Tibial artery (tissue), 4 donors: Measurements from ENCODE around the gene RBM26.

ENCODE experiments used
- DNase-seq, 2 donors: peaks; one replicate each; pipeline ENCODE4 v3.0.0-alpha.2; 2019
- H3K27ac ChIP-seq, 2 donors: fragments of 200-600 bp; sonication (generic) in 1 of 2; 1 replicate in 1 of 2; 2 replicates in 1 of 2; pipeline ENCODE4 v1.5.1; 2018 to 2019; ENCODE audit warnings: mild to moderate bottlenecking in 1 of 2
- H3K27me3 ChIP-seq, 2 donors: fragments of 200-600 bp; sonication (generic) in 1 of 2; one replicate each; pipeline versions ENCODE4 v1.5.1 to v1.6.0; 2016 to 2019
- H3K36me3 ChIP-seq, 3 donors: fragments of 200-600 bp; sonication (generic) in 2 of 3; one replicate each; pipeline ENCODE4 v1.5.1; 2016 to 2019; ENCODE audit warnings: mild to moderate bottlenecking in 2 of 3
- H3K4me1 ChIP-seq, 4 donors: fragments of 200-600 bp; sonication (generic) in 2 of 4; 1 replicate in 3 of 4; 2 replicates in 1 of 4; pipeline ENCODE4 v1.5.1; 2016 to 2019
- H3K4me3 ChIP-seq, 2 donors: fragments of 200-600 bp; sonication (generic) in 1 of 2; 1 replicate in 1 of 2; 2 replicates in 1 of 2; pipeline ENCODE4 v1.5.1; 2018 to 2019; ENCODE audit warnings: mild to moderate bottlenecking in 2 of 2
- H3K9me3 ChIP-seq, 3 donors: fragments of 200-600 bp; sonication (generic) in 1 of 3; one replicate each; pipeline ENCODE4 v1.5.1; 2016 to 2019
- intact Hi-C: fragments of 100-400 bp; cut with DNase I; formaldehyde crosslinking; loops from one replicate; pipeline ENCODE4 v1.15.0; 2023; ENCODE audit warnings: low total_unique reads
- TF ChIP-seq, protein P1 (sequence below), 2 experiments: fragments of 200-600 bp in 1 of 2; fragments of 450-650 bp in 1 of 2; IDR thresholded peaks; one replicate each; pipeline ENCODE4 v1.5.1; 2017 to 2019; ENCODE audit warnings: antibody characterized with exemption in 2 of 2, mild to moderate bottlenecking in 1 of 2, moderate library complexity in 1 of 2

The RBM26 gene

DNA sequence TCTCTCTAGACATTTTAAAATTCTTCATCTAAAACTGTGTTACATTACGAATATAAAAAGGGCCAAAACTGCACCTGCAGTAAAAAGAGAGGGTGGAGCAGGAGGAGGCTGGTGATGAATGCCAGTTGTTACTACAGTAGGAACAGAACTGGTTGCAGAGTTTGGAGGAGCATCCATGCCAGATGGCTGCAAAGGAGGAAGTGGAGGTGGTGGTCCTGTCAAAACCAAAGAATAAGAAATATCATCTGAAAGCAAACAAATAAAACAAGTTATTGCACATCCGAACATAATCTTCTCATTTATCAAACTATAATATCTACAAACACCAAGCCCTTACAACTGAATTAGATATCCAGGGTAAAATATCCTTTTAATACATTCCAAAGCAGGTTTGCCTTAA, 40.1 kb downstream of the RBM26 start:
- H3K4me3 ChIP-seq = no peak overlapping the region
- H3K9me3 ChIP-seq = no peaks in the 10 kb centered on the region
- TF ChIP-seq, protein P1, sequence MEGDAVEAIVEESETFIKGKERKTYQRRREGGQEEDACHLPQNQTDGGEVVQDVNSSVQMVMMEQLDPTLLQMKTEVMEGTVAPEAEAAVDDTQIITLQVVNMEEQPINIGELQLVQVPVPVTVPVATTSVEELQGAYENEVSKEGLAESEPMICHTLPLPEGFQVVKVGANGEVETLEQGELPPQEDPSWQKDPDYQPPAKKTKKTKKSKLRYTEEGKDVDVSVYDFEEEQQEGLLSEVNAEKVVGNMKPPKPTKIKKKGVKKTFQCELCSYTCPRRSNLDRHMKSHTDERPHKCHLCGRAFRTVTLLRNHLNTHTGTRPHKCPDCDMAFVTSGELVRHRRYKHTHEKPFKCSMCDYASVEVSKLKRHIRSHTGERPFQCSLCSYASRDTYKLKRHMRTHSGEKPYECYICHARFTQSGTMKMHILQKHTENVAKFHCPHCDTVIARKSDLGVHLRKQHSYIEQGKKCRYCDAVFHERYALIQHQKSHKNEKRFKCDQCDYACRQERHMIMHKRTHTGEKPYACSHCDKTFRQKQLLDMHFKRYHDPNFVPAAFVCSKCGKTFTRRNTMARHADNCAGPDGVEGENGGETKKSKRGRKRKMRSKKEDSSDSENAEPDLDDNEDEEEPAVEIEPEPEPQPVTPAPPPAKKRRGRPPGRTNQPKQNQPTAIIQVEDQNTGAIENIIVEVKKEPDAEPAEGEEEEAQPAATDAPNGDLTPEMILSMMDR (IDR thresholded peaks at IDR 0.05) = no peak
- DNase-seq = no peak
- H3K27ac ChIP-seq = no peak overlapping the region
- no peaks in the 10 kb centered on the region for H3K4me1 ChIP-seq
- H3K36me3 ChIP-seq = peaks cover 47 to 75% (median 61%) of the 10 kb centered on the region in 3 donors
- intact Hi-C loops = no loop called here
- H3K27me3 ChIP-seq = no peaks in the 10 kb centered on the region

DNA sequence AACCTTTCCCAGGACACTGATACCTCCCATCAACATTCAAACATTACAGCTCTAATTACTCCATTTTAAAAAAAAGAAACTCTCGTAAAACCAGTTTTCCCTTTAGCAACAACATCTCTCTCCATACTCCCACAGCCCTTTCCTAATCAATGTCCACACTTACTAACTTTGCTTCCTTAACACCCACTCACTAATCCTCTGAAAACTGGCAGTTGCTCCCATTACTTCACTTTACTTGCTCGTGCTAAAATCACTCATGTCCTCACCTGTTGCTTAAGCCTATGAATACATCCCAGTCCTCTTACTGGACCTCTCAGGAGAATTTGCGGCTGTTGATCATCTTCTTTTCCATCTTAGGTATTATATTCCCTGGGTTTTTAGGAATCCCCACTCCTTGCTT, 44.8 kb downstream of the RBM26 start:
- Histone ChIP-seq H3K4me1 (no peaks in the 10 kb centered on the region), H3K27me3 (no peaks in the 10 kb centered on the region), H3K9me3 (no peaks in the 10 kb centered on the region), H3K36me3 (peaks cover 39 to 74% (median 40%) of the 10 kb centered on the region in 3 donors), H3K27ac (no peak overlapping the region), H3K4me3 (no peak overlapping the region)
- intact Hi-C loops = no loop called here
- TF ChIP-seq, protein P1 (IDR thresholded peaks at IDR 0.05) = no peak
- no peak for DNase-seq

DNA sequence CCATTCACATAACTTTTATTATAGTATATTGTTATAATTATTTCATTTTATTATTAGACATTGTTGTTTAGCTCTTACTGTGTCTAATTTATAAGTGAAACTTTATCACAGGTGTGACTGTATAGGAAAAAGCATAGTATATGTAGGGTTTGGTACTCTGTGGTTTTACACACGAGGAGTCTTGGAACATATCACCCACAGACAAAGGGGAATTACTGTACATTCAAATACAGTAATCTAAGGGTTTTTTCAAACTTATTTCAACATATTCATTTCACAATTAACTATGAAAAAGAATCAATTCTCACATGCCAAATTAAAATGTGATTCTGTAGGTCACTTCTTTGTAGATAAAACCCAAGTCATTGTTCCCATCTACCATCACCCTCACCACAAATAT, 46.0 kb downstream of the RBM26 start:
- no peaks in the 10 kb centered on the region for H3K4me1 ChIP-seq
- no peaks in the 10 kb centered on the region for H3K27me3 ChIP-seq
- no peak for DNase-seq
- peaks cover 33 to 73% (median 34%) of the 10 kb centered on the region in 3 donors for H3K36me3 ChIP-seq
- intact Hi-C loops = no loop called here
- no peak overlapping the region for H3K4me3 ChIP-seq
- TF ChIP-seq, protein P1 (IDR thresholded peaks at IDR 0.05) = no peak
- no peak overlapping the region for H3K27ac ChIP-seq
- H3K9me3 ChIP-seq = no peaks in the 10 kb centered on the region

DNA sequence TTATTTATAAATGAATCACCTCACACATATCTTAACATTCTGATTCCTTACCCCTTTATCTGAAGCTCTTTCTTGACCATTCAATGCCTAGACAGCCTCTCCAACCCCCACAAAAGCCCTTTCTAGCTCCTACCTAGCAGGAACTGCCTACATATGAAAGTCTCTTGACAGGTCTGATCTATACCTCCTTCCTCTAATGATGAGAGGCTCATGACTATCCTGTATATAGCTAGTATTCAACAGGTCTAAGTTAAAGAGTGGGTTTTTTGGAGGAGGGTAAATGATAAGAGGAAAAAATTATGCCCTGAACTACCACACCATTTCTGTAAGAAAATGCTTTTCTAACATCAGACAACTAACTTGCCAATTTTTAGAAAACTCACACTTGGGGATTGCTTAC, 47.0 kb downstream of the RBM26 start:
- Histone ChIP-seq H3K4me1 (no peaks in the 10 kb centered on the region), H3K4me3 (no peak overlapping the region), H3K27me3 (no peaks in the 10 kb centered on the region), H3K36me3 (peaks cover 33 to 73% (median 41%) of the 10 kb centered on the region in 3 donors), H3K27ac (no peak overlapping the region), H3K9me3 (no peaks in the 10 kb centered on the region)
- DNase-seq = no peak
- TF ChIP-seq, protein P1 (IDR thresholded peaks at IDR 0.05) = no peak
- intact Hi-C loops = no loop called here

DNA sequence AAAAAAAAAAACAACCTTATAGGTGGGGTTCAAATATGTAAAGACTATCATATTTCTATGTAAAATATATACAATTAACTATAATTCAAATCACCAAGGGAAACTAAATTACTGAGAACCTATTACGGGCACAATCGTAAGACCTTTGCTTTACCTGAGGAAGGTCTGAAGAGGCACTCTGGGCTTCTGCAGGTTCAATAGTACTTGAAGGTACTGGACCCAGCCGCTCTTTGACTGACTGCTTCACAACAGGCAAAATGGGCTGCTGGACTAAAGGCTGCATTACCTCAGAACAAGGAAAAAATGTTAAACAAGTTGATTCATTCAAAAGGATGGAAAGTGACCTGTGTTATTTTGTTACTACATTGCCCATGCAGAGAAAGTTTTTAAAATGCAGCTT, 51.8 kb downstream of the RBM26 start:
- no peak overlapping the region for H3K4me3 ChIP-seq
- H3K27ac ChIP-seq = no peak overlapping the region
- intact Hi-C loops = no loop called here
- peaks cover 32 to 51% (median 47%) of the 10 kb centered on the region in 3 donors for H3K36me3 ChIP-seq
- DNase-seq = no peak
- TF ChIP-seq, protein P1 (IDR thresholded peaks at IDR 0.05) = no peak
- H3K9me3 ChIP-seq = no peaks in the 10 kb centered on the region
- H3K27me3 ChIP-seq = no peaks in the 10 kb centered on the region
- H3K4me1 ChIP-seq = peaks cover 0 to 12% (median 3%) of the 10 kb centered on the region in 4 donors

DNA sequence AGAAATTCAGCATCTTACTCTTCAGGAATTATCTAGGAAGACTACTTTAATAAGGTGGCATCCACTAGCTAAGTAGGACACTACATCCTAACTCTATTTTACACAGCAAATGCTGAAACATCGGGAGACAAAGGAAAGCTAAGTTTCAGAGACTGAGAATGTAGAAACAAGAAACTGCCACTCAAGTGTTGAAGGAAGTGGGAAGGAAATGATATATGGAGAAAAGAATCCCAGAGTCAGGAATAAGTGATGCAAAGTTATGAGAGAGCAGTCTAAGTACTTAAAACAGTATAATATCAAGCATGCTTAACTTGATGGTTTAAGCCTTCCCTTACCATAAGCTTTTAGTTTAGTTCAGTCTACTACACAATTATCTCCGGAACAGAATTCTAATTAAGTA, 52.4 kb downstream of the RBM26 start:
- intact Hi-C loops = no loop called here
- Histone ChIP-seq H3K27me3 (no peaks in the 10 kb centered on the region), H3K4me1 (peaks cover 0 to 12% (median 3%) of the 10 kb centered on the region in 4 donors), H3K9me3 (no peaks in the 10 kb centered on the region), H3K4me3 (no peak overlapping the region), H3K36me3 (peaks cover 32 to 45% (median 41%) of the 10 kb centered on the region in 3 donors), H3K27ac (no peak overlapping the region)
- TF ChIP-seq, protein P1 (IDR thresholded peaks at IDR 0.05) = no peak
- DNase-seq = no peak
